HG02973 (cell line): ENCODE results near the gene RABGAP1L.
"Not testable (repeated sequence)": the region's sequence is repeated elsewhere in the genome, so short reads cannot be mapped to it uniquely, and the experiment has no call there.

Experiments
- ATAC-seq: cut with Tn5 transposase; IDR thresholded peaks from one replicate; pipeline ENCODE4 v1.9.1; 2021; ENCODE audit warnings: moderate library complexity; ENCODE audit not compliant: unreplicated experiment

The RABGAP1L gene

DNA sequence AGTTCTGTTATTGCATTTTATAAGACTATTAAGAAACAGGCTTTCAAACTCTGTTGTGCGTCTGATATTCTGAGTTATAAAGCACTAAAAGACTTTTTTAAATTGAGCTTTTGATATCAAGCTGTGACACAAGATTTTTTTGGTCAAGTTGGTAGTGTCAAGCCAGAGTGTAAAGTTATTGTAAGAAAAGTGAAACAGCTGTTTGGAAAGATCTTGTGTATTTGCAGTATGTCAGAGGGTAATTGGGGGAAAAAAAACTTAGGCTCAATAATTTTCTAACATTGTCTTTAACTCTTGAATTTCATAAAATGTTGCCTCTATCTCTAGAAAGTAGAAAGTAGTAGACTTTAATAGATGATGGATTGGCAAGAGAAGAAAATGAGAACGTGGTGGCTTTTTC, 844.2 kb downstream of the RABGAP1L start:
- no peak for ATAC-seq

DNA sequence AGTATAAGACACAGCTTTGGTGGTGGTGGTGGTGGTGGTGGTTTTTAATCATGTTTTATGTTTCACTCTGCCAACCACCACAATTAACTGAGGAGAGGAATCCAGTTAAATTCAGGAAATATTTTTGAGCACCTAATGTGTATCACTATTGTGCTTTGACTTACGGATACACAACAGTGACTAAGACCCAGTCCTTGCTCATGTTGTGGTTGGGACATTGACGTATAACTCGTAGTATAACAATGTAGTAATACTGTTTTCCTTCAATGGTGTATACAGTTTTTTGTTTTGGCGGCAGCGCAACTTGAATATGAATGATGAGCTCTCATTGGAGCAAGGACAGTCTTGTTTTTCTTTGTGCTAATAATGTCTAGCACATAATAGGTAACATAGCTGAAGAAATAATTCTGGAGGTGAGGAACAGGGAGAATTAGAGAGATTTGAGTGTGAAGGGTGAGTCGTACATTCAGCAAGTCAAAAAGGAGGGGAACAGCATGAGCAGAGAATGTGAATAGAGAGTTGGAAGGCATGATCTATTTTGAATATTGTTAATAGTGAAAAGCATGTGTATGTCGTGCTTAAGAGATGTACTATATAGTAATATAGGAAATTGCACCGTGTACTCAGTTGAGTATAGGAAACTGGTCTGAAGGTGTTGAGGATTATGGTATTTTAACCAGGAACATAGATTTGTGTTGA, 845.9 kb downstream of the RABGAP1L start:
- ATAC-seq, result no peak

DNA sequence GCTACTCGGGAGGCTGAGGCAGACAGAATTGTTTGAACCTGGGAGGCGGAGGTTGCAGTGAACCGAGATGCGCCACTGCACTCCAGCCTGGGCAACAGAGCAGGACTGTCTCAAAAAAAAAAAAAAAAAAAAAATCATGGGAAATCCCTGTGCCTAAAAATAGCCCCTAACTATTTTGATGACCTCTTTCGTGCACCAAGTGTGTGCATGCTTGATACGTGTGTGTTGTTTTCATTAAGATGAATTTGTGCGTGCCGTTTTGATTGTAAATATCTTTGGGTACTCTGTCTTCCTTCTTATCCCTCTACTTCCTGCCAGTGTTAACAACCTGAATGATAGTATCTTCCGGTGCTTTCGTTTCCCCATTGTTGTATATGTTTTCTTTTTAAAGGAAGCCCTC, 850.2 kb downstream of the RABGAP1L start:
- no peak for ATAC-seq

DNA sequence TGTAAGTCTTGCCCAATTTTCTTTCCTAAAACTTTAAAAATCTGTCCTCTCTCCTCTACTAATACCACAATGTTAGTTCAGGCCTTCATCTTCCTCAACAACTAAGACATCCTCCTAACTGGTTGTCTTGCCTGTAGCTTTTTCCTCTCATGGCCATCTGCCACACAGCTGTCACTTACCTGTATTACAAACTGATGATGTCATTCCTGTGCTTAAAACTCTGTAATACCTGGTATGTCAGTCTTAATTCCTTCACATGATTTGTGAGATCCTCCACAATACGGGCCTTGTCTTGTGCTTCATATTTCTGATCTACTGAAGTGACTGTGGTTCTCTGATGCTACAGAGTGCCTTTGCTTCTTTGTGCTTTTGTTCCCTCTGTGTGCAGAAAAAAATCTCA, 854.1 kb downstream of the RABGAP1L start:
- ATAC-seq, result no peak

DNA sequence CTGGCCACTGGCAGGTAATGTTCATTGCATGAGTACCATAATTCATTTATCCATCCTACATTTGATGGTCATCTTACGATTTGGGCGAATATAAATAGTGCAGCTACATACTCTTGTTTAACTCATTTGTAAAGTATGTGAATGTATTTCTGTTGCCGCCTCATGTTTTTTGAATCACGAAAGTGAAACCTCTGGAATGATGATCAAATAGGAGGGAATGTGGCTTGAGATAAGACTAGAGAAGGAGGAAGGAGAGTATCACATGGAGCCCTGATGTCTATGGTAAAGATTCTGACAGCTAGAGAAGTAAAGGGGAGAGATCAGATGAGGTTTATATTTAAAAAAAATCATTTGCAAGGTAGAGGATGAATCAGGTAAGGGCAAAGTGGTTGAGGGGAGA, 855.9 kb downstream of the RABGAP1L start:
- no peak for ATAC-seq

GRCh38 chr1:175019524-175019923, 860.2 kb downstream of the RABGAP1L start:
- ATAC-seq, result no peak

DNA sequence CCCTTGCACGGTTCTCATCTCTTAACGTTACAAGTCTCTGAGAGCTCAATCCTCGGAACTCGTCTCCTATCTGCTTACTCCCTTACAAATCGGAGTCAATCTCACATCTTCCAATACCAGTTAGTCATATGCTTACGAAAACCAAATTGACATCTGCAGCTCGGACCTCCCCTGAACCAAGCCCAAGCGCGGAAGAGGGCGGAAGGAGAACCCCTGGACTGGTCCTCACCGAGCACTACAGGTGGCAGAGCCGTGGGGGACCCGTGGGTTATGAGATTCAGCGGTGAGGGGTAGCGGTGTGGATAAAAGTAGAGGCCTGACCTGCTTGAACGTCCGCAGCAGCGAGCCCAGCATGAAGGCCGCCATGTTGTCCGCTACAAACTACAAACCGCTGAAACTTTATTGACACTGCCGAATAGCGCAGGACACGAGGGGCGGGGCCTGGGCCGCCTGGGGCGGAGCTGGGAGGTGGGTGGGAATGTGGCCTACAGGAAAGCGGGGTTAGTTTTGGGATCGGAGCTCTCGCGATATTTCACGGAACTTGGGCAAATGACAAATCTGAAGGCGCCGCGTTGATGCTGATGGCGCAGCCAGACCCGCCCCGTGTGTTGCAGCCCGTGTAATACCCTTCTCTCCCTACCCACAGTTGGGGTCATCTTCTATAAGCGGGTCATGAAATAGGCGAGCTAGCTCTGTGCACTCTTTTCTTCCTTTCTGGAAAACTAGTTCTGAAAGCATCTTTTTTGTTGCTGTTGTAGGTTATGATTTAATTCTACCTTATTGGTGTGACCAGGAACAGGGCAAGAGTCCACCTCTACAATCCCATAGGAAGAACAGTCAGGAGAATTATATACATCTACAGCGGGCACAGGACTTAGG, 864.0 kb downstream of the RABGAP1L start, which contains the start of gene MRPS14:
Gene MRPS14, minus strand, starts transcription at position 383 of the 879 bp plus-strand sequence. Its CDS starts 17 bp downstream, at position 366.
- ATAC-seq, result peak; percentile 89

DNA sequence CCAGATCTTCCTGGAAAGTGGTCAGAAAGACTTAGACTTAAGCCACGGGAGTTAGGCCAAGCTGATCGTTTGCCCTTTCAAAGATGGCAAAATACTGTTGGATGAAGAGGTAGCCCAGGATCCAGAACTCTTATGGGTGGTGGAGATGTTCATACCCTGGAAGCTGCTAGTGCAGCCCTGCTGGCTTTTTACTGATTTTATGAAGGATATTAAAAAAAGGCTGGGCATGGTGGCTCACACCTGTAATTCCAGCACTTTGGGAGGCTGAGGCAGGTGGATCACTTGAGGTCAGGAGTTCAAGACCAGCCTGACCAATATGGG, 864.6 kb downstream of the RABGAP1L start:
- ATAC-seq, result not testable (repeated sequence)

DNA sequence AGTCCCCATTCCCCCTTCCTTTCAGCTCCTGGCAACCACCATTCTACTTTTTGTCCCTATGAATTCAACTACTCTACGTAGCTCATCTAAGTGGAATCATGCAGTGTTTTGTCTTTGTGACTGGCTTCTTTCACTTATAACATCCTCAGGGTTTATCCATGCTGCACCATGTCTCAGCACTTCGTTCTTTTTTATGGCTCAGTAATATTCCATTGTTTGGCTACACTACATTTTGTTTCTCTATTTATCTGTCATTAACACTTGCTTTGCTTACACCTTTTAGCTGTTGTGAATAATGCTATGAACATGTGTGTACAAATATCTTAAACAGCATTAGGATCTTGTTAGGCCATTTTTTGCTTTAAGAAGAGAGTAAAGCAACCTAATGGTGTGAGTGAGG, 865.5 kb downstream of the RABGAP1L start:
- no peak for ATAC-seq

DNA sequence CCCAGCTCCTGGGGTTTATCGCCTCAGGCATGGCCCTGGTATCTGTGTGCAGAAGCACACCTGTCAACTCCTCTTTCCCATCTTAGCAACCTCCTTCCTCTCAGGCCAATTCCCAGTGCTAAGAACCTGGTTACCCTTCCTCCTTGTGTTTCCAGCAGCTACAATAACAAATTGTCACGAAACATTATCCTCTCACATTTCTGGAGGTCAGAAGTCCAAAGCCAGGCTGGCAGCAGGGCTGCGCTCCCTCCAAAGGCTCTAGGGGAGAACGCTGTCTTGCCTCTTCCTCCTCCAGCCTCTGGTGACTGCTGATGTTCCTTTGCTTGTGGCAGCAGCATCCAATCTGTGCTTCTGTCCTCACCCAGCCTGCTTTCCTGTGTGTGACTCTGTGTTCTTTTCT, 874.6 kb downstream of the RABGAP1L start:
- ATAC-seq, result no peak

- no peak for ATAC-seq
These were observed 875.5 kb downstream of the RABGAP1L start for GRCh38 chr1:175034775-175035174.

DNA sequence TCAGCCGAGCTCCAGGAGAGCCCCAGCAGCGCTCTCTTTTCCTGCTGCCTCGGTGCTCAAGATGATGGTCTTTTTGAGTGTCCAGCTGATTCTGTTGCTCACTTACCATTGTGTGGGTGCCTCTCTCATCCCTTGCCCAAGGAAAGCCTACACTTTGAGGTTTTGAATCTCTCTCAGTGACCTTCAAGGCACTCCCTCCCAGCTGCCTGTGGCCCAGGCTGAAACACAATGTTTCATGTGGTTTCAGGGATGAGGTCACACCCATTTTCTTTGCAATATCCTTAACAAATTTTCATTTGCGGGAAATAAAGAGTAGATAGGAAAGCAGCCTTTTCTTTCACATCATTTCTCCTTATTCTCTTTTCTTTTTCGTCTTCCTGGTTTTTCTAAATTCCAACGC, 876.5 kb downstream of the RABGAP1L start:
- ATAC-seq, result no peak

- no peak for ATAC-seq
These were observed 877.2 kb downstream of the RABGAP1L start for GRCh38 chr1:175036476-175036875.

DNA sequence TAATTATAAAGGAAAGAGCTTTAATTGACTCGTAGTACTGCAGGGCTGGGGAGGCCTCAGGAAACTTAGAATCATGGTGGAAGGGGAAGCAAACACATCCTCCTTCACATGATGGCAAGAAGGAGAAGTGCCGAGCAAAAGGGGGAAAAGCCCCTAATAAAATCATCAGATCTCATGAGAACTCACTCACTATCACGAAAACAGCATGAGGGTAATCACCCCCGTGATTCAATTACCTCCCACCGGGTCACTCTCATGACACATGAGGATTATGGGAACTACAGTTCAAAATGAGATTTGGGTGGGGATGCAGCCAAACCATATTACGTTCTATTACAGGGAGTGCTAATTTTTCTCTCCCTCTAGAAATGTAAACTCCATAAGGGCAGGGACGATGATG, 878.1 kb downstream of the RABGAP1L start:
- no peak for ATAC-seq

DNA sequence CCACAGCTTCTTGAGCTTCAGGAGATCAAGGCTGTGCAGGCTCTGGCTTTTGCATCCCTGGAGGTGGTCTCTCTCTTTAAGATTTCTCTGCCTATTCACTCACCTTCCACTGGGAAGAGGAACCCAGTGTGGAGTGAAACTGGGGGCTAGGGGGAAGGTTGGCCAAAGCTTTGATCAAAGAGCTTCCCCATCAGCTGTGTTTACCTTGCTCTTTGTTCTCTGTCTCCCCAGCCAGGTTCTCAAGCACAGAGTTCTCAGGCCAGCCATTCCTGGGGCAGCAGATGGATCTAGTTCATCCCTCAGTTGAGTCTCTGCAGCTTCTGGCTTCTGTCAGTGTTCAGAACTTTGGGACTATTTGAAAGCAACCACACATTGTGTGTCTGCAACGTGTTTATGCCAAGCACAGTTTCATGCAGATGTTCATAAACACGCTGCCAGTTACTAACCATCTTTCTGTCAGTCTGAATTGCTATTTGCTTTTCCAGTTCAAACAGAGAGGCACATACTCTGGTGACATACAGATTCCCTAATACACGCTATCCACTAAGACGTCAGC, 881.1 kb downstream of the RABGAP1L start:
- no peak for ATAC-seq

DNA sequence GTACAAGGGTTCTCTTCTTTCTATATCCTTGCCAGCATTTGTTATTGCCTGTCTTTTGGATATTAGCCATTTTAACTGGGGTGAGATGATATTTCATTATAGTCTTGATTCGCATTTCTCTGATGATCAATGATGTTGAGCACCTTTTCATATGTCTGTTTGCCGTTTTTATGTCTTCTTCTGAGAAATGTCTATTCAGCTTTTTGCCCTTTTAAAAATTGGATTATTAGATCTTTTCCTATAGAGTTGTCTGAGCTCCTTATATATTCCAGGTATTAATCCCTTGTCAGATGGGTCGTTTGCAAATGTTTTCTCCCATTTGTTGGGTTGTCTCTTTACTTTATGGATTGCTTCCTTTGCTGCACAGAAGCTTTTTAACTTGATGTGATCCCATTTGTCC, 883.3 kb downstream of the RABGAP1L start:
- ATAC-seq, result no peak

DNA sequence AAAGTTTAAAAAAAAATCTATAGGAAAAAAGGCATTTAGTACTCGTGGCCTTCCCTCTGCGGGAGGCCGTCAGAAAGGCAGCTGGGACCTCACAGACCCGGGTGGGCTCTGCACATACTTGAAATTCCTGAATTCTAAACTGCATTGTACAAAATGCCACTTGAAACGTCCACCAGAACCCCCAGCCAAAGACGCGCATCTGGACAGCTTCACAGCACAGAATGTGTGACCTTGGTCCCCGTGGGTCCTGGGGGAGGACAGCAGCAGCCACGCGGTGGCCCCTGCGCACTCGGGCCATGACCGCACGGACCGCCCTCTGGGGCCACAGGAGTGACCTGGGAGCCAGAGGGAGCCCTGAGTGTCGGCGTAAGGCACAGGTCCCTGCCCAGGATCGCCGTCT, 884.5 kb downstream of the RABGAP1L start:
- ATAC-seq, result no peak

DNA sequence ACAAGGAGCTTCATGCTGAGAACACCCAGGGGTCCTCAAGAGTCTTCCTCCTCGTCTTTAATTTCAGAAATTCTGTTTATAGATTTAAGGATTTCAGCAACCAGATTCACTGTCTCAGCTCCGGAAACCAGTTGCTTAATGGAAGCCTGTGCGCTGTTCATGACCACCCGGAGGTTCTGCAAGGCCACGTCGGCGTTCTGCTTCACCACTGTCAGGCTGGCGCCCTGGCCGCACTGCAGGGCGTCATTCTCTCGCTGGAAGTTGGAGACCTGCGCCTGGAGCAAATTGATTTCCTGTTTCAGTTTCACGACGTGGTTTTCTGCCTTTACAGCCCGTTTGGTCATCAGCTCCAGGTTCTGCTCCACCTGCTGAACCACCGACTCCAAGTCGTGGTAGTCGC, 885.3 kb downstream of the RABGAP1L start:
- ATAC-seq, result not testable (repeated sequence)
